HUDEP-2 (cell line): ENCODE data around the gene RAPGEF4.

Experiments used
- DNase-seq, 76 experiments: peaks; one replicate each; lab custom pipeline; 2025; ENCODE audit not compliant: unreplicated experiment in 76 of 76; lab: John Stamatoyannopoulos, UW

Gene RAPGEF4

DNA sequence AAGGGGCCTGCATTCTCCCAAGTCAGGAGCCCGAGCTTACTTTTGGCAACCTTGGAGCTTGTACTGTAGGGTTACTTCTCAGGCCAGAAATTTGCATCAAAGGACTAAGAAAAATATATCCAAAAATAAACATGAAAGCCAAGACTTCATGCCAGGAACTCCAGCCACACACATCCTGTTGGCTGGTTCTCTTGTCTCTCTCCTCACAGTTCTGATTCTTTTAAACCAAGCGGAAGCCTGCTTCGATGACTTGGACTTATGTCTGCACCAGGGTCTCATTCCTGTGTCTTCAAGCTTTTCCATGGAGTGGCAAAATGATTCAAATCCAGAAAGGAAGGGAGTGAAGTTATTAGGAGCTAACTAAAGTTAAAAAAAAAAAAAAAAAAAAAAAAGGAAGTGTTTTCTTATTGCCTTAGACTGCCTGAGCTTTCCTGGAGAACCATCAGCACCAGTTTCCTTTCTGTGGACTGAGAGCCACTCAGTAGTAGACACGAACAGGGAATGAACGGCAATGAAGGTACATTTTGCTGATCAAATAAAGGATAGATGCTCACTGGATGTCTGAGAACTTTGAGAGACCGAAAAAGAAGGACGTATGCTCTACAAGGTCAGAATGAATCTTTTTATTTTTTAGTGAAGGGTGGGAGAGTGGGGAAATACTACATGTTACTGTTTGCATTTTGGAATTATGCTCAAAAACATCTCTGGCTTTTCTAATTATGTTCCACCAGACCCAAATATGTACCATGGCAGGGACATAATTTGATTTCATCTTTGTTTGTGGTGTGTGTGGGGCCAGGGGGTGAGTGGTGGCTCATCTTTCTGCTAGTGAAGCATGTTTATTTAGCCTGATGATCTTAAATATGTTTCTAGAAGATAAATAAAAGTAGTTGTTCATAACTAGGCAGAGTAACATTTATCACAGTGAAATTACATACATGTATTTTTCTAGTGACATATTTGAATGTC, 86.0 kb downstream of the RAPGEF4 start:
- DNase-seq = no peak

DNA sequence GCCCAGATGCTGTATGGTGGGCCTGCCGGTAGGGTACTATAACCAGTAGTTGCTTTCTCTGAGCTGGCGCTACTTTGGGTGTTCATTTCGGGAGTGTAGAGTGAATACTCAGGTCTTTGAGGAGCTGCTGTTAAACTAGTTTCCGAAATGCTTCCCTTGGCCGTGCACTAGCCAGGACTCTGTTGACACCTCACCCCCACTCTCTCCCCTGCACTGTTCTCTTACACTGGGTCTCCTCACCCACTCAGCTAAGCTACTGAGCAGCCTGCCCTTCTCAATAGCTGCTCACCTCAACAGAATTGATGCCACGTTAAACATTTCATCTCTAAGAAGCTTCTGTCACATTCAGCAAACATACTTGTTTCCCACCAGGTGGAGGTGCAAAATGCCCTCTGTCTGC, 86.9 kb downstream of the RAPGEF4 start:
- DNase-seq = peak in 1 of 76 experiments; percentile 1

DNA sequence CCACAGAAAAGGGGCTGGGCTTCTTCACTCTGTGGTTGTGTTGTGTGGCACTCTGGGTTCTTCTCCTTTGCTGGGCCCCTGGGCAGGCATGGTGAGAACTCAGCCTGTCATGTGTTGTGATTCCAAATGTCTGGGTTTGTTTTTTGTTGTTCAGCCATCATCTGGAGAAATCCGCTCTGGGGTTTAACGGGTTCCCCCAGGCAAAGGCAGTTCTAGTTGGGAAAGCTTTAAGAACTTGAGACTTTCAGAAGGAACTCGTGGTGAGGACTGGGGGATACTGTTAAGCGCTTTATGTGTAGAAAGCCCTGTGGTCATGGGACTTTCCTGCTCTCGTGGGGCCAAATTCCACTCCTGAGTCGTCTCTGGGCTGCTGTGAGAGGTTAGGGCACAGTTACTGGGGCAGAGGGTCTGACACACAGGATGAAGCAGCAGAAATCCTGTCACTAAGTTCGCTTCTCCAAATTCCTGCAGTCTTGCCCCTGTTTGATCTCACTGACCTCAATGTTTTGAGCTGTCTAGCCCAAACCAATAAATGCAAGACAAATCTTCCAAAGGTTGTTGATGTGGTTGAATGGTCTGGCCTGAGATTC, 87.7 kb downstream of the RAPGEF4 start:
- DNase-seq = no peak

DNA sequence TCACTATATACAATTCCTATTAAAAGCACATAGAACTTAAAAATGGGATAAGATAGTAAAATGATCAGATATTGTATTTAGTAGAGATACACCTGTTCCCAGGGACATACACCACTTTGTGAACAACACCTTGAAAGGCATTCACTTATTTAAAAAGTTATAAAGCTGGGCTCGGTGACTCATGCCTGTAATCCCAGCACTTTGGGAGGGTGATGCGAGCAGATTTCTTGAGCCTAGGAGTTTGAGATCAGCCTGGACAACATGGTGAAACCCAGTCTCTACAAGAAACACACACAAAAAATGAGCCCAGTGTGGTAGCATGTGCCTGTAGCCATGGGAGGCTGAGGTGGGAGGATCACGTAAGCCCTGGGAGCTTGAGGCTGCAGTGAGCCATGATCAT, 90.9 kb downstream of the RAPGEF4 start:
- no peak for DNase-seq

DNA sequence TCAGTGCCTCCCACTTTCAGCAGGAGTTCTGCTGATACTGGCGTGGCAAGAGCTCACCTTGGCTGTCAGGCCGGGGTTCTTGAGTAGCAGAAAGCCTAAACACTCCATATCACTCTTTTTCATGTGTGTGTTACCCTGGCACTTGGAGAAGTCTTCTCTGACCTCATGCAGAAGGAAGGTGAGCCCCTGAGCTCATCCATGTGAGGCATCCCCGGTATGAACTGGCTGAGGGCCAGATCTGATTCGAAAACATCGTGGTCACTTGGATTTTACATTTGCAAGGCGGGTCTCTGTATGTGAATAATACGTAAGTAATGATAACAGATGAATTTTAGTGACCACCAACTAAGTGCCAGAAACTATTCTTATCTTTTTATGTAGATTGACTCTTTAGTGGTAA, 93.6 kb downstream of the RAPGEF4 start:
- no peak for DNase-seq

DNA sequence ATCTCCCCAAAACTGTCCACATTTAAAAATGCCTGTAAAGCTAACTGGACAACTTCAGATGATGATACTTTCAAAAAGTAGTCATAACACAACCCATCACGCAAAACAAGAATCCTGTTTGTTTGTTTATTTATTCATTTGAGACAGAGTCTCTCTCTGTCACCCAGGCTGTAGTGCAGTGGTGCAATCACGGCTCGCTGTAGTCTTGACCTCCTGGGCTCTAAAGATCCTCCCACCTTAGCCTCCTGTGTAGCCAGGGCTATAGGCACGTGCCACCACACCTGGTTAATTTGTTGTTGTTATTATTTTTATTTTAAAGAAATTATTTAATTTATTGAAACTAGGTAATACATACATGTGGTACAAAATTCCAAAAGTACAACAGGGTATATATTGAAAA, 94.8 kb downstream of the RAPGEF4 start:
- DNase-seq = no peak

DNA sequence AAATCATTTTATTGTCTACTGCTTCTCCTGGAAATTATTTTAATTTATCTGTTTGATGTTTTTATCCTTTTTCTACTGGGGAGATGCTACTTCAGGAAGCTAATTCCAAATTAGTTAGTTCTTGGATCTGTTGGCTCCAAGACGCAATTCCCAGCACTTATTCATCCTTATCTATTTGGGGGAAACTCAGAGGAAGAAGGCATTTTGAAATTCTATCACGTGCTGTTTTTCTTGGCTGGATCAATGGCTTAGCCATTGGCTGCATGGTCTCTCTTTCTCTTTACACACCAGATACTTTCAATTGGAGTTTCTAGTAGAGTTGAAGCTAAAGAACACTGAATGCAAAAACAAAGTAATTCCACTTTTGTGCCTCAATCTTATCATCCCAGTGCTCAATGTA, 98.3 kb downstream of the RAPGEF4 start:
- DNase-seq = no peak

DNA sequence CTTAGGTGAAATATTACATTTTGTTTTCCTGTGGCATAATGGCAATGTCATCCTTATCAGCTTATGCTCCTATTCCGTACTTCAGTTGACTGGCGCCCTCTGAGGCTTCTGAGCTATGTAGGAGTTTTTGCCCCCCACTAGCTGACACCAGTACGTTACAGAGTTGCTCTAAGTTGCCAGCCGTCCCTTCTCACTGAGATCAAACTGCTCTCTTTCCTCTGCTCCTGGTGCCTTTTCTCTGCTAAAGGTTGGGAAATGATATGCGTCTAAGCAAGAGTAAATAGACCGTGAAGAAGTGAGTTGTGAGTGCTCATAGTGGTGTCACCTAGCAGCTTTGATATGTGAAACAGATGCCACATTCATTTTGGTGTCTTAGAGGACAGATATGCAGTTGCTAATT, 99.2 kb downstream of the RAPGEF4 start:
- DNase-seq = no peak

DNA sequence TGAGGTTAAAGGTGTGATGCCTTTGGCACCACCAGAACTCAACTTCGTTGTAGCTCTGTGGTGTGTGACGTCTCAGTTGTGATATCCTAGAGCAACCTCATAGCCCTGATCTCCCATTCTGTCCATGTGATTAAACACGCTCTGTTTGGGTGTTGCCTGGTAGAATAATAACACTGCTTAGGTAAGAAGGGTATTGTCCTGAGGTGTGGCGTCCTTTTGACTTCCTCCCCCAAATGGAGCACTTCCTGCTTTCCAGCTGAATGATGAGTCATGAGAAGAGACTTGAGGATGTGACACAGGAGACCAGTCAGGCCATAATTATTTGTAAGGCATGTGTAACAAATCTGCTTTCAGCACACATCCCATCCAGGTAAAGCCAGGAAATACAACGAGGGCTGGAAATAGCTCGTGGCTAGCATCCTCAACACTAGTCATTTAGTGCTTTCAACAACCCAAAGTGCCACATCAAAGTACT, 100.7 kb downstream of the RAPGEF4 start:
- no peak for DNase-seq

DNA sequence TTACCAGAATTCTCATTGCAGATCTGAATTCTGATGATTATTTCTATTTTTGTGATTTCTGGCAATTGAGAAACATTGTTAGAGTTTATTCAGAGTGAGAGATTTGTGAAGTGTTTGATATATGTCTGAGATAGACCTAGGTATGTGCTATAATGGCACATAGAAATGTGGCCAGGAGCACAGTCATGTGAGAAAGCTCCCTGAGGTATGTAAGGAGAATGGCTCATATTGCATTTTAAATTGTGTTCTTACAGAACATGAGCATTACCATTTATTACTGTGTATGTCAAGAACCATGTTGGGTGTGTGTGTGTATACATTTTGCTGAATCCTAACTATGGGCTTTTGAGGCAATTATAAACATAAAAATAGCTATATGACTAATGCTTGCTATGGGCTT, 101.2 kb downstream of the RAPGEF4 start:
- DNase-seq = no peak

DNA sequence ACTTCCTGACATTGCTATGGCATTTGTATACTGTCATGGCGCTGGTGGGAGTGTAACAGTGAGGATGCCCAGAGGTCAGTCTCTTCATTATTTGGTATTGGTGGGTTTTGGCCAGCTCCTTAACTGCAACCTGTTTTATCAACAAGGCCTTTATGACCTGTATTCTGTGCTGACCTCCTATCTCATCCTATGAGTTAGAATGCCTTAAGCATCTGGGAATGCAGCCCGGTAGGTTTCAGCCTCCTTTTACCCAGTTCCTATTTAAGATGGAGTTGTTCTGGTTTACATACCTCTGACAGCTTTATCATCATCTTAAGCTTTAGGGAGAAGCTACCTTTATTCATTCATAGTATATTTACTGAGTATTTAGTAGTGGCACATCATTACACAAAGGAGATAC, 103.8 kb downstream of the RAPGEF4 start:
- no peak for DNase-seq

DNA sequence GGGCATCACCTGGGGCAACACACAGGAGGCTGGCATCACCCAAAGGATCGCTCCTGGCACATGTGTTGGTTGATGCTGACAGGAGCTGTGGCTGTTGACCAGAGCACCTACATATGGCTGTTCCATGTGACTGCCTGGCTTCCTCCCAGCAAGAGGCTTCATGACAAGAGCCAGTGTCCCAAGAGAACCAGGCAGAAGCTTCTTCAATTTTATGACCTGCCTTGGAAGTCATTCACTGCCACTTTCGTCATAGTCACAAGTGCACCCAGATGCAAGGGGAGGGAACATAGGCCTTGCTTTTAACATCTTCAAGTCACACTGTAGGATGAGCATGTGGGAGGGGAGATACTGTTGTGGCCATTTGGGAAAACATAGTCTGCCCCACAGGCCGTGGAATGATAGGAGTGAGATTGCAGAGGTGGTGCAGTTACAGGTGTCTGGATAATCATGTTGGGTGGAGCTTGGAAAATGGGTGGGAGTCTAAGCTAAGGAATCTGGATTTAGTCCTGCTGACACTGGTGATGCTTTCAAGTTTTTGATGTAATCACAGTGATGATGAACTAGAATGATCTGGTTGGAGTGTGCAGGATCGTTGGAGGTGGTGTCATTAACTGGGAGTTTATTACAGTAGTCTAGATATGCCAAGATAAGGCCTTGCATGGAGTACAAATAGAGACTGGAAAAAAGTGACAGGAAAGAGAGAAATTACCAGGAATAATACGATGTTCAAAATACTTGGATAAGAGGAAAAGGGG, 107.0 kb downstream of the RAPGEF4 start:
- DNase-seq = no peak

DNA sequence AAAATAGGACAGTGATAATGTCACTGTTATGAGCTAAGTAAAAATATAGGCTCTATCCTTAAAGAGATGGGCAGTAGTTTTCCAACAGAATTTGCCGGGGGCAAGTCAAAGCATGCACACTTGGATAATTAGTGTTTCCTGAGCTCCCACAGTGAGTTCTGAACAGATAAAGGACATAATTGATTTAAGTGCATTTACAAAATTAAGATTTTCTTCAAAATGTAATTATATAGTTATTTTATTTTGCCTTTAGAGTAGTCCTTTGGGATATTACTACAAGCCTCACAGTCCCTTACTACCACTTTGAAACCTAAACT, 107.6 kb downstream of the RAPGEF4 start:
- DNase-seq = no peak

DNA sequence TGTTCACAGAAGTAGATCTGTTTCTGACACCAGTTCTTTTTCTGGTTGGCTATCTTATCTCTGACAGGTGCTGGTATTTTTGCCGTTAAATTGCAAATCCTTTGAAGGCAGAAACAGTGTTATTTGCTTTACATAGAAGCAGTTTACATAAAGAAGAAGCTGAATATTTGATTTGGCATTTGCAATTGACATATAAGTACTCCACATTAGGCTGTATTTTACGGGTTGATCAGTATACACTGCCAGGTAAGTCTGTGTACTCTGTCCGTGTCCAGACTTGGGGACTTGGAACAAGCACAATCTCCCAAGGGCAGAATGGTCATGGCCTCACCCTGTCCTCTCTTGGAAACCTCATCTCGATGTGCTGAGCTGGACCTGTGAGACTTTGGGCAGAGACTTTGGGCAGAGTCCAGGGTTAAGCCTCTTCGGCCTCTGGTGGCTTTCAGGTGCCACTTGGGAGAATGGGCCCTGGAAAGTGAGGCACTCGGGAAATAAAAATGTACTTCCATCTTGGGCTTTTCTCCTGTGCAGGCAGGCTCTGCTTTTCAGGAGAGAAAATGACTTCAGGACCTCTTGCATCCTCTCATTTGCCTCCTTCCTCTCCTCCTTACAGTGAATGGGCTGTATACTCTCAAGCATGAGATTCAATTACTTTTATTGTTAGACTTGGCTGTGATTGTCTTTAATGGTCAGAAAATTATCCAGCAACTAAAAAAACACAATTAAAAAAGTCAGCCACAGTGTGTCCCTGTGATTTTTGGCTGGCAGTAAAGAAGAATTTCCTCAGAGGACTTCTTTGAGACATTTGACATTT, 108.5 kb downstream of the RAPGEF4 start:
- DNase-seq = no peak

DNA sequence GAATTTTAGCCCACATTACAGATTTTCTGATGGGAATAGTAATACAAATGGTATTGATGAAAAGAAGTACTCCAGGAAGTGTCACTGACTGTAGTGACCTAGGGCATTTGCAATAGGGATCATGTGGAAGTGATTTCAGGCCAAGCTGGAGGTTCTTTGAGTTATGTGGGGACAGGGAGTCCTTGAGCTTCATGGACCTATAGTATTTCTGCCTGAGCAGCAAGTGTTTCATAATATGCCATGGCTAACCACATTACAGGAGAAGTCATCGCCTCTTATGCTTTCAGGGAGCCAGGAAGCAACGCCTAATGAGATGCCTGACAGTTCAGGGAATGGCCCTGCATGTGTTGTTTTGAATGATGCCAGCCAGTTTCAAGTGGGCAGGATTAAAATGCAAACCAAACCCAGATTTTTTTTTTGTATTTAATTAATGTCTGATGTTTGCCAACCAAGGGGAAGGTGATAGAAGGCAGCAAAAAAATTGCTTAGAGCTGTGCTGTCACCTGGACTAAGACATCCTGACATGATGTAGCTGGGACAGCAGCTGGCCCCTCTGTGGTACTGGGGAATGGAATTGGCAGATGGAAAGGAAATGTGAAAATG, 109.5 kb downstream of the RAPGEF4 start:
- DNase-seq = no peak

DNA sequence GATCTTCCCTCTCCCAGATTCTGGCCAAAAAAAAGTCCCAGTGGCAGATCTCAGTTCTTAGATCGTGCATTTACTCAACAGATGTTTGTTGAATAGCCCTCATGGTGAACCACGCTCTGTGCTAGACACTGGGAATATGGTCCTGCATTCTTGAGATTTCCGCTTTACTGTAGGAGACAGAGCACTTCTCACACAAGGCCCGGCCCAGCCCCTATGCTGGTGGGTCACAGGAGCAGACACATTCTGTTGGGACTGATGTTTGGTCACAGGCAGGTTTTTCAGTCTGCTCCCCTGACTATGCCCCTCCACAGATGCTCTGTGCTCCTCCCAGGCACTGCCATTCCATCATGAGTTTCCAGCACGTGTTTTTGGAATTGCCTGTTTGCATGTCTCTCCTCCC, 110.9 kb downstream of the RAPGEF4 start:
- DNase-seq = no peak

DNA sequence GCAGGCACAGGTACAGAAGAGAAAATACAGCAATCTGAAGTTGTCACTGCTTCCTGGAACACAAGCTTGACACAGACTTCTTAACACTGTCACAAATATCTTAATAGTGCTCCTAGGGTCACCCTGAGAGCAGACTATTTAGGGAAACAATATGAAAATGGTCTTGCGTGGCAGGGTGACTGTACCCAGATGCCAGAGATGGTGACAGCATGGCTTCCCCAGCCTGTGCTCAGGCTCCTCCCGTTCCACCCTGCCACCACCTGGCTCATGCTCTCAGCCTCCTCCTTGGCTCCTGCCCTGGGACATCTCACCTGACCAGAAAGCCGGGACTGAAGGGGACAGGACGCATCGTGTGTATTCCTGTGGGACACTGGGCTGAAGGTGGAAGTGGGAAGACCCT, 111.5 kb downstream of the RAPGEF4 start:
- no peak for DNase-seq

DNA sequence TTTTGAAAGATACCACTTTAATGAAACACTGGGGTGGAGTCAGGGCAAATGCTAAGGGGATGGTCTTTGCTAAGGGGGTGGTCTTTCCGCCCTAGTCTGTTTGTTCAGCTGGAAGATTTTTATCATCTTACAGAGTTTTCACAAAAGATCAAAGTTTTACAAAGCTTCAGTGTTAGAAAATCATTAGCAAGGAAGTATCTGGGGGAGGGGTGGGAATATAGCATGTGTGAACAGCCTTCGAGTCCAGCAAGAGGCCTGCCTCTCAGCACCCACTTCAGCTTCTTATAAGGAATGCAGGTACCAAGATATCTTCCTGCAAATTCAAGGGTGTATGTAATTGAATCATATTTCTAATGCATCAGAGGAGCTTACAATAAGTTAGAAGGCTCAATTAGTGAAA, 112.9 kb downstream of the RAPGEF4 start:
- DNase-seq = no peak

DNA sequence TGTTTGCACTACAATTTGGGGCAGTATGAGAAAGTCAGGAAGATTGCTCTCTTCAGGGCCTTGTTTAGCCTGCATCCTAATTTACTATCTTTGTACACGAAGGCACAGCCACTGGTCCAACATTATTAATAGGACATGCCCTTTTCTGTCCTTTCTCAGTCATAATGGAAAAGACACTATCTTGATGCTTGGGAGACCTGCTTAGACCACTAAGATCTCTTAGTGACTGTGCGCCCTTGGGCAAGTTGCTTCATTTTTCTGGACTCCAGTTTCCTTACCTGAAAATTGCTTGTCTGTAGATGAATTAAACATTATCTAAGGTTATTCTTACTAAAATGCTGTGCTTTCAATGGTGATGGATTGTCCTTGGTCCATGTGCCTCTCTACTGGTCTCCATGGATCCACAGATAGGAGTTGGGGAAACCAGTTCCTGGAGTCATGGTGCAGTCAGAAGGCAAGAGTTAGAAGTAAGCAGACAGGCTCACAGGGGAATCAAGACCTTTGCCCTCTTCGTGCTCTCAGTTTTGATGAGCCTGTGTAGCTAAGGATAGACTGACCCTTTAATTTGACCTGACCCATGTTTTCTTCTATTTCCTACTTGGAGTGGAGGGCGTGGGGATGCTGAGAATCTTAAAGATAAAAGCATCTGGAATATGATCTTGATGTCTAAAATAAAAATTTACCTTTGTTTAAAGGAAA, 114.0 kb downstream of the RAPGEF4 start:
- no peak for DNase-seq

DNA sequence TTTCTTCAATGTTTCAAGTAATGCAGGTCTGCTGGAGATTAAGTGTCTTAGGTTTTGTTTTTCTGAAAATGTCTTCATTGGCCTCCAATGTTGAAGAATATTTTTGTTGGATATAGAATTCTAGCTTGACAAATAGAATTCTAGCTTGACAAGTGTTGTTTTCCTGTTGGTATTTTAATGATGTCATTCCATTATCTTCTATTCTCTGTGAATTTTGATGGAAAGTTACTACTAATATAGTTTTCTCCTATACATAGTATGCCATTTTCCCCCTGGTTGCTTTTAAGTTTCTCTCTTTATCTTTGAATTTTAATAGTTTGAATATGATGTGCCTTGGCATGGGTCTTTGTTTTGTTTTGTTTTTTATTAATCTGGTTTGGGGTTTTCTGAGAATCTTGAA, 119.9 kb downstream of the RAPGEF4 start:
- no peak for DNase-seq
